Activated T-cell treated with anti-CD3 and anti-CD28 coated beads, Interleukin-2, amount 50 U/mL, for 72 hours (primary cell): ENCODE data around the gene CLNK. TPM values are rescaled to one million over a fixed set of nuclear protein-coding genes. Genes with fewer than 3 reads are reported as not detected.

Source experiments
- ATAC-seq, 2 donors: fragments of 150-1000 bp; cut with Tn5 transposase; replicated peaks in 1 of 2; 2 replicates each; pipeline ENCODE4 v1.10.0; 2021; ENCODE audit warnings: moderate library complexity in 2 of 2, mild to moderate bottlenecking in 1 of 2
- DNase-seq, 2 donors: peaks; one replicate each; pipeline ENCODE4 v3.0.0; 2021 to 2022; ENCODE audit warnings: mixed read lengths in 1 of 2
- H3K27ac Mint-ChIP-seq: one replicate; pipeline ENCODE4 v1.8.0; 2022; ENCODE audit warnings: mild to moderate bottlenecking, moderate library complexity, mixed read lengths
- H3K27me3 Mint-ChIP-seq: one replicate; pipeline ENCODE4 v1.8.0; 2022; ENCODE audit warnings: low read depth, mixed read lengths
- H3K36me3 Mint-ChIP-seq, 2 donors: one replicate each; pipeline ENCODE4 v1.8.0; 2022; ENCODE audit warnings: mixed read lengths in 2 of 2, mild to moderate bottlenecking in 1 of 2; ENCODE audit not compliant: insufficient read depth in 2 of 2
- H3K4me1 Mint-ChIP-seq: one replicate; pipeline ENCODE4 v1.8.0; 2022; ENCODE audit warnings: low read depth, mixed read lengths
- H3K4me3 Mint-ChIP-seq, 2 donors: one replicate each; pipeline ENCODE4 v1.8.0; 2022; ENCODE audit warnings: mild to moderate bottlenecking in 2 of 2, mixed read lengths in 2 of 2, moderate library complexity in 2 of 2
- H3K9me3 Mint-ChIP-seq, 2 donors: one replicate each; pipeline ENCODE4 v1.8.0; 2022; ENCODE audit warnings: mixed read lengths in 2 of 2
- total RNA-seq, 2 donors: library from RNA; stranded (reverse); gene quantifications; one replicate each; pipeline ENCODE4 v1.2.3, GENCODE V29; 2022

CLNK gene
- total RNA-seq, 2 donors from 2014 or later, result 0.05 to 0.55 TPM

DNA sequence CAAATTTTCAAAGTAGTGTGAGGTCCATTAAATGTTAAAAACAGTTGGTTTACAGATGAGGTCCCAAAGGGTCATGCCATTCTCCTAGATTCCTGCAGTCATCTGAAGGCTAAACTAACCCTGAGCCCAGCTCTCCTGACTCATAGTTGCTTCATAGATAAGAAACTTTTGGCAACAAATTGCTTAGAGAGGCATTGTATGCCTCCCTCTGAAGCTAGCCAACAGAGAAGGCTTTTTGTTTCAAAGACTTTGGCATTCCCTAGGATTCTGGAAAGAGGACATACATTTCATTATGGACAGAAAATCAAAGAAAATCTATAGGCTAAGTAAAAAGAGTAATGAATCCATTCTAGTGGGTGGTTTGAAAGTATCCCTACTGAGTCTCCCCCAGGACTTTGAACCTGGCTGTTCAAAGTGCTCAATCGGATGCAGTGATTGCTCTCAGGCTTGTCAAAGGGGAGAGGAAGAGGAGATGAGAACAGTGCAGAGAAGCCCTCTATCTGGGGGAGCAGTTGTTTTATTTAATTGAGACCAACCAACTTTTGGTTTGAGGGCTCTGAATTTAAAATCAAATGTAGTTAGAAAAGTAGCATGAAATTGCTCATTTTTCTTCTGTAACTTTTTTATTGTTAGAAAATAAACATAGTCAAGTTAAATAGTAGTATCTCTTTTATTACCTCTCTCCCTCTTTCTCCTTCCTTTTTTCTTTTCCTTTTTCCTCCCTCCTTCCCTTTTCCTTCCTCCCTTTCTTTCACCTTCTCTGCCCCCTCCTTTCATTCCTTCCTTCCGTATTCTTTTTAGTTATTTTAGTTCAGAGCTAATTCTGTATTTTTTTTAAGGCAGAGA lies 155.1 kb downstream of the CLNK start:
- no peak overlapping the region for H3K27ac Mint-ChIP-seq
- no peak overlapping the region for H3K4me3 Mint-ChIP-seq
- DNase-seq (no peak), ATAC-seq (no peak)
- no peaks in the 10 kb centered on the region for H3K27me3 Mint-ChIP-seq
- H3K36me3 Mint-ChIP-seq, result no peaks in the 10 kb centered on the region
- no peaks in the 10 kb centered on the region for H3K9me3 Mint-ChIP-seq
- H3K4me1 Mint-ChIP-seq, result no peaks in the 10 kb centered on the region

DNA sequence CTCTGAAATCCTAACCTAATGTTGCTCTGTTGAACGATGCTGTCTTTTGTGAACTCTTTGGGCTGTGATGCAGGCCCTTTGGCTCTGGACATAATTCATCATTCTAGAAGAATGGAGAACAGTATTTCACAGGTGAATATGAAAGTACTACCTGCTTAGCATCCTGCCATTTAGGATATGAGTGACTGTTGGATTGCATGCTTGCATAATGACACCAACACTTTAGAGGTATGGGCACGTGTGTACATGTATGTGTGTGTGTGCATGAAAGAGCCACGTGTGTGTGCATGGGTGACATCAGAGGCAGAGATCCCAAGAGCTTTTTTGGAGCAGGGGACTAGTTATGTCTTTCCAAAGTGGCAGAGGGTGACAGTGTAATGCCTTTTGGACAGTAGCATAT lies 157.1 kb downstream of the CLNK start:
- Mint-ChIP-seq H3K9me3 (no peaks in the 10 kb centered on the region), H3K27me3 (no peaks in the 10 kb centered on the region), H3K36me3 (no peaks in the 10 kb centered on the region), H3K27ac (no peak overlapping the region), H3K4me3 (no peak overlapping the region), H3K4me1 (no peaks in the 10 kb centered on the region)
- ATAC-seq (no peak), DNase-seq (no peak)

DNA sequence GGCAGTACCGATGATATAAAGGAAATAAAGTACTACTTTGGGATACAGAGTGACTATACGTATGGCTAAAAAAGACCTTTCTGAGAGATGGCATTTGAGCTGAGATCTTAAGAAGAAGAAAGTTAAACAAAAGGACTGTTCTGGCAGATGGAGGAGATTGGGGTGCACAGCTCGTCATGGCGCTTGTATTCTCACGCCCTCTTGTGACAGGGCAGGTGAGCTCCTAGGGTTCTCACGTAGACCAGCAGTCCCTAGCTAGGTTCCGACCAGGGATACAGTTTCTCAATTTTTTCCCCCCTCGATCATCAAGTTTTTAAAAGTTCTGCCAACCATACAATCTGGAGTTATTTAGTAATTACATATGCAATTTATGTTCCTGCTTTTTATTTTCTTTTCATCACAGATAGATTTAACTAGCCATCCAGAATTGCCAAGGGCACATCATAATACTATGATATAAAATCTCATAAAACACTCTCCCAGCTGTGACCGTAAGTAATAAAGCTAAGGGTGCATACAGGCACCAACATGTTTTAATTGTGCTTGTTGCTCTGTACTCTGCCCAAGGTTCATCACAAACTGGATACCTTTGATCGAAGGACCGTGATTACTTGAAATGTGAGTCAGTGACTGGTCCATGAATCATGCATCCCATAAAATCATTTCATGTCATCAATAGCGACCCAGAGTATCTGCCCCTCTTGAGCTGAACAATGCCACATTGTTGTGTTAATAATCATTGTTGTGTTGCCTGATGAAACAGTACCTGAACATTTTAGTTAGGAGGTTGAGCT lies 157.9 kb downstream of the CLNK start:
- Mint-ChIP-seq H3K4me3 (no peak overlapping the region), H3K27ac (no peak overlapping the region), H3K4me1 (no peaks in the 10 kb centered on the region), H3K9me3 (no peaks in the 10 kb centered on the region), H3K27me3 (no peaks in the 10 kb centered on the region), H3K36me3 (no peaks in the 10 kb centered on the region)
- ATAC-seq (no peak), DNase-seq (no peak)

DNA sequence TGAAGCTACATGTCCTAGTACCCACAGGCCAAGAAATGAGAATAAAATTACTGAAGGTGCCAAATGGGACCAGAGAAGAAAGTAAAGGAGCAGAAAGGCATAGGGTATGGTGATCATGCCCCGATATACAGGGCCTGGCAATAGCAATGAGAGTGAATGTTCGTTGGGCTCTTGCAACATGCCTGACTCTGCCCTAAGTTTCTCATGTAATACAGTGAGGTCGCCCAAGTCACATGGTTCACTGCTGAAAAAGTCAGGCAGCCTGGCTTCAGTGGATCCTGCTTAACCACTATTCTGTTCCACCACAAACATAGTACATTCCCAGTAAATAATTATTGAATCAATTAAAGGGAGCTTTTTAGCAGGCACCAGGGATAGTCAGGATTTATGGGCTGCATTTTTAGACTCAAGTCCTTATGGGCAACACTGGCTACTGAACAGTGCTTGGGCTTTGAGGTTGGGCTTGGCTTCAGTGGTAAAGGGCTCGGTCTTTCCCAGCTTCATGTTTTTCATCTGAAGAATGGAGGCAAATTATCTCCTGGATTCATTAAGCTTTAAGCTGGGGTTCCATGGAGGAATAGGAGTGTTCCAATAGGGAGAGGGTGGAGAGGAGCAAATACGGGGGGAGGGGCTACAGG lies 160.3 kb downstream of the CLNK start:
- no peaks in the 10 kb centered on the region for H3K27me3 Mint-ChIP-seq
- no peak overlapping the region for H3K27ac Mint-ChIP-seq
- H3K36me3 Mint-ChIP-seq, result no peaks in the 10 kb centered on the region
- ATAC-seq (no peak), DNase-seq (no peak)
- H3K9me3 Mint-ChIP-seq, result no peaks in the 10 kb centered on the region
- H3K4me3 Mint-ChIP-seq, result no peak overlapping the region
- H3K4me1 Mint-ChIP-seq, result no peaks in the 10 kb centered on the region

DNA sequence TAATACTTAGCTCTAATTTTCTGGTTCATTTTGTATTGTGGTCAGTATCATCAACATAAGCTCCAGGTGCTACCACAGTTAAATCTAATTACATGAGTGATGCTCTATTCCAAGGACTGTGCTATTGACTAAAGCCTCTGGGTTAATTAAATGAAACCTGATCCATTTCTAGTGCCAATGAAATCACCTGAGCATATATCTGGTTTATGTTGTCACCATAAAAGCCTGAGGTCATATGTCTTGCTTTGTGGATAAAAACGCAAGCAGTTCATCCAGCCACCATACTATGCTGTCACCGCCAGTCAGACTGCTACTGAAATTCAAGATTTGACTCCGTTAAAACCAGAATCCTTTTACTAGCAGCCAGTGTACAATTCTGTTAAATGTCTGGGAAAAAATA lies 163.1 kb downstream of the CLNK start:
- Mint-ChIP-seq H3K27ac (no peak overlapping the region), H3K4me3 (no peak overlapping the region), H3K9me3 (no peaks in the 10 kb centered on the region), H3K4me1 (no peaks in the 10 kb centered on the region), H3K27me3 (no peaks in the 10 kb centered on the region), H3K36me3 (no peaks in the 10 kb centered on the region)
- DNase-seq, result no peak
- ATAC-seq, result no peak

DNA sequence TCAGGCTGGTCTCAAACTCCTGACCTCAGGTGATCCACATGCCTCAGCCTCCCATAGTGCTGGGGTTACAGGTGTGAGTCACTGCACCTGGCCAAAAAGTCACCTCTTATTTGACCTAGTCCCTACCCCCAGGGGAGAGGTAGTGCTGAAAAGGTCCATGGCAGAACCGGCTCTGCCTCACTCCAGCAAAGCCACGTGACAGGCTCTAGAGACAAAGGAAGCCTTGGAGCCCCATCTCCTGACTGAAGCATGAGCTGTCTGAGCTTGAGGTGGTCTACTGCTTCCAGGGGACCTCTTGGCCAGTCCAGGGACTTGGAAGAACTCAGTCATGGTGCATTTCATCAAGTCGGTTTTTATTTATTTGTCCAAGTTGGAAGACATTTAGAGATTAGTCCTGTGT lies 174.8 kb downstream of the CLNK start:
- Mint-ChIP-seq H3K27me3 (no peaks in the 10 kb centered on the region), H3K9me3 (peaks cover 0 to 4% of the 10 kb centered on the region in 2 donors), H3K4me3 (no peak overlapping the region), H3K27ac (no peak overlapping the region), H3K36me3 (peaks cover 0 to 1% of the 10 kb centered on the region in 2 donors), H3K4me1 (no peaks in the 10 kb centered on the region)
- no peak for ATAC-seq
- no peak for DNase-seq

DNA sequence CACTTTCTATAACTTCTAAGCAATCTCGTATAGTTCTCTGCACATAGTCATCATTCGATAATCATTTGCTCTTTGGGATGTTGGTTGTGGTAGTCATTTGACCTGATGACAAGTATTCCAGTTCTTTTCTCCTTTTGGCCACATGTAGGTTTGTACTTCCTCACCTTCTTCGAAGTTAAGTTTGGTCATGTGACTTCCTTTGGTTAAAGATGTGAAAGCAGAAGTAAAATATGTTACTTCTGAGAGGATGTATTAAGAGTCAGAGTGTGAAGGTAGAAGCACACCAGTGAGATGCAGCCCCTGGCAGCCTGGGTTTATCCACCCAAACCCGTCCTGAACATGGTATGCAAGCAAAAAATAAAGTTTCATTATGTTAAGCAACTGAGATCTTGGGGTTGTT lies 178.5 kb downstream of the CLNK start:
- H3K27me3 Mint-ChIP-seq, result peaks cover 4% of the 10 kb centered on the region
- peaks cover 0 to 1% of the 10 kb centered on the region in 2 donors for H3K36me3 Mint-ChIP-seq
- no peak overlapping the region for H3K4me3 Mint-ChIP-seq
- H3K4me1 Mint-ChIP-seq, result no peaks in the 10 kb centered on the region
- no peak for ATAC-seq
- peaks cover 0 to 4% of the 10 kb centered on the region in 2 donors for H3K9me3 Mint-ChIP-seq
- no peak for DNase-seq
- H3K27ac Mint-ChIP-seq, result no peak overlapping the region

DNA sequence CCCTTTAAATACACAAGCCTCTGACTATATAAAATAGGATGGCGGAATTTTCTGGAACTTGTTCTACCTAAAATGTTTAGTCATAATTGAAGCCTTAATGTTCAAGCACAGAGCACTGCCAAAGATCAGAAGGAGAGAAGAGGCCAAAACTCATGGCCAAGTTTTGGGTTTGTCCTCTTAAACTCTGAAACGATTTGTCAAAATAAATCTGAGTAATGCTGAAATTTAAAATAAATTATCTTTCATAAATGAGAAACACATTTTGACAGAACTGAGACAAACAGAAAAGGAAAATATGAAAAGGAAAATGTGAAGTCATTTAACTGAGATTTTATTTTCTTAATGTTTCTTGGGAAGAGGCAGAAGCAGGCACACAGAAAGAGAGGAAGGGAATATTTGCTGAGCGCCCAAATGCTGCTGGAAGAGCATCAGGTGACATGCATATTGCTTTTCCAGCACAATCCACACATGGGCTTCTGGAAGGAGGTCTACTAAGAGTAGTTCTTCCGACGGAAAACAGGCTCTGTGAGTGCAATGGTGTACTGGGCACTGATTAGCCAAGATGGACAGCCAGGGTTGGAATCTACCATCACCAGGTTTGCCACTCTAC lies 179.9 kb downstream of the CLNK start:
- Mint-ChIP-seq H3K9me3 (peaks cover 0 to 4% of the 10 kb centered on the region in 2 donors), H3K4me1 (no peaks in the 10 kb centered on the region)

DNA sequence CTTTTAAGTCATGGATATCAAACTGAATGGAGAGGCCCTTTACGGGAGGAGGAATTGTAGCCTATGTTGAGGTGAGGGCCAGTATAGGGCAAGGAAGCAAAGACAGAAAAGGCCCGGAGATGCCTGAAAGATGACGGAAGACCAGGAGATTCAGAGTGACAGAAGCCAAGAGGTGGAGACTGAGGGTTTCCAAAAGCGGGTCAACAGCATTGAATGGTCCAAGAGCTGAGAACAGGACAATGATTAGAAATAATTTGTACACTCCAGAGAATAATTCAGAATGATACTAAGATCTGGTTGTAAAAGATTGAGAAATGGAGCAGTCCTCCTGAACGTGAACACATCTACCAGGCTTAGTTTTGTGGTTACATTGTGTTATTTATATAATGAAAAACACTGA lies 181.9 kb downstream of the CLNK start:
- Mint-ChIP-seq H3K4me3 (no peak overlapping the region), H3K36me3 (peaks cover 0 to 1% of the 10 kb centered on the region in 2 donors), H3K27me3 (peaks cover 4% of the 10 kb centered on the region), H3K9me3 (peaks cover 0 to 4% of the 10 kb centered on the region in 2 donors), H3K4me1 (no peaks in the 10 kb centered on the region), H3K27ac (no peak overlapping the region)
- no peak for DNase-seq
- ATAC-seq, result no peak

More for the DNA sequence above, 179.9 kb downstream of the CLNK start:
- no peak for DNase-seq
- ATAC-seq, result no peak
- peaks cover 0 to 1% of the 10 kb centered on the region in 2 donors for H3K36me3 Mint-ChIP-seq
- no peak overlapping the region for H3K27ac Mint-ChIP-seq
- peaks cover 4% of the 10 kb centered on the region for H3K27me3 Mint-ChIP-seq
- H3K4me3 Mint-ChIP-seq, result no peak overlapping the region

DNA sequence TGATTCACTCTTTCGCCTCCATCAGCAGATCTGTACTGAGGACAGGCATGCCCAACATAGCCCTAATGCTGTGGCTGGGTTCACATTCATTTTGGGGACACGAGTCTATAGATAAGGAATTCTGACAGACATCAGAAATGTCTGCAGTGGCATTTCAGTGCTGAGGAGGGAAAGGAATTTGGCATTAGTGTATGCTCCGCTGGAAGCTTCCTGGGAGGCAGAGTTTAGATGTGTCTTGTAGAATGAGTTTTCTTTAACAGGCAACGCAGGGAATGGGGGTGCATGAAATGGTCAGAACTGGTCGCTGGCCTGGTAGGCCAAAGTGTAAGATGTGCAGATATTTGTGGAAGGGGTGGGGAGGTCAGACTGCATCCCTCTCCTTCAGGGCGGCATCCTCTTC lies 183.8 kb downstream of the CLNK start:
- DNase-seq (no peak), ATAC-seq (no peak)
- no peak overlapping the region for H3K27ac Mint-ChIP-seq
- peaks cover 0 to 4% of the 10 kb centered on the region in 2 donors for H3K9me3 Mint-ChIP-seq
- no peaks in the 10 kb centered on the region for H3K36me3 Mint-ChIP-seq
- H3K27me3 Mint-ChIP-seq, result peaks cover 4% of the 10 kb centered on the region
- no peaks in the 10 kb centered on the region for H3K4me1 Mint-ChIP-seq
- H3K4me3 Mint-ChIP-seq, result no peak overlapping the region

DNA sequence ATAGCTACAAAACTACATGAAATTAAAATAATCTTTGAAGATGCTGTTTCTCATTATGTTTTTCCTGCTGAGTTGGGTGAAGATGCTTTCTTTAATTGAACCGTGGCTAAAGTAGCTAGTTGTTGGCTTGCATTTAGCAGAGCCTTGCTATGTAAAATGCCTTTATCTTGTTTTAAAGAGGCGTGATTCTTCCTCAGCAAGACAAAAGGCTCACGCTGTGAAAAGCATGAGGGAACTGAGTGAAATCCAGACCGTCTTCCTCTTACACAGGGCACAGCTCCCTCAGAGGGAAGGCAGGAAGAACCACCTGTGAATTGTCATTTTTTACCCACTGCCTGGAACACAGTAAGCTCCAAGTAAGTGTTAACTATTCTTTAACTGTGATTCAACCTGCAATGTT lies 188.4 kb downstream of the CLNK start:
- no peak for DNase-seq
- Mint-ChIP-seq H3K4me3 (no peak overlapping the region), H3K4me1 (no peaks in the 10 kb centered on the region), H3K27me3 (no peaks in the 10 kb centered on the region), H3K9me3 (no peaks in the 10 kb centered on the region), H3K27ac (no peak overlapping the region), H3K36me3 (no peaks in the 10 kb centered on the region)
- no peak for ATAC-seq

DNA sequence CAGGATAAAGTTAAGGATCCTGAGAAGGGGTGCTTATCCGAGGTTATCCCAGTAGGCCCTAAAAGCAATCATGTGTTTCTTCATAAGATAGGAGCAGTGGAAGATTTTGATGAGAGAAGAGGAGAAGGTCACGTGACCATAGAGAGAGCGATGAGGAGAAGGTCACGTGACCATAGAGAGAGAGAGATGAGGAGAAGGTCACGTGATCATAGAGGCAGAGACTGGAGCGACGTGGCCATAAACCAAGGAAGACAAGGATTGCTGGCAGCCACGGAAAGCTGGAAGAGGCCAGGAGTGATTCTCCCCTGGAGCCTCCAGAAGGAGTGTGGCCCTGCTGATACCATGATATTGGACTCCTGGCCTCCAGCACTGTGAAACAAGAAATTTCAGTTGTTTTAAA lies 188.9 kb downstream of the CLNK start:
- H3K36me3 Mint-ChIP-seq, result no peaks in the 10 kb centered on the region
- ATAC-seq, result no peak
- H3K27ac Mint-ChIP-seq, result no peak overlapping the region
- peaks cover 2% of the 10 kb centered on the region for H3K27me3 Mint-ChIP-seq
- no peak for DNase-seq
- H3K9me3 Mint-ChIP-seq, result no peaks in the 10 kb centered on the region
- H3K4me1 Mint-ChIP-seq, result no peaks in the 10 kb centered on the region
- no peak overlapping the region for H3K4me3 Mint-ChIP-seq

DNA sequence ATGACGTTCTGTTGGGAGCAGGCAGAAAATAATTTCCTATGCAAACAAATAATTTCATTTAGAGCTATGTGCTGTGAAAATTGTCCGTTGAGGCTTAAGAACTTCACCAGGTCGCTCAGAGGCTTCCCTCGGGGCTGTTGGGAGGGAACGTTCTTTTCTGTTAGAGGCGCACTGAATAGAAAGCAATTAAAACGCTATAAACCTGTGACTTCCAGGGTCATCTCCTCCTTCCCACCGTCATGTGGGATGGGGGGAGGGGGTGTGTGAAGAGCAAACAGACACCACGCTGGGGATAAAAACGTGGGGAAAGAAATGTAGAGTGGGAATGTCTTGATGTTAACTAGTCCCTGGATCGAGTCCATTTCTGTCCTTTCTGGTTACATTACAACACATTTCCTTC lies 192.1 kb downstream of the CLNK start:
- H3K4me3 Mint-ChIP-seq, result no peak overlapping the region
- no peaks in the 10 kb centered on the region for H3K4me1 Mint-ChIP-seq
- ATAC-seq (no peak), DNase-seq (no peak)
- H3K27me3 Mint-ChIP-seq, result peaks cover 7% of the 10 kb centered on the region
- no peak overlapping the region for H3K27ac Mint-ChIP-seq
- H3K36me3 Mint-ChIP-seq, result no peaks in the 10 kb centered on the region
- no peaks in the 10 kb centered on the region for H3K9me3 Mint-ChIP-seq
